T-helper 2 cell (primary cell): ENCODE data around the gene PARP2.
"Not testable (repeated sequence)": the region's sequence is repeated elsewhere in the genome, so short reads cannot be mapped to it uniquely, and the experiment has no call there.

Experiments
- DNase-seq, 5 experiments: peaks; one replicate each; pipeline versions ENCODE4 v3.0.0 to v3.0.0-alpha.2; 2012 to 2022
- total RNA-seq, 2 donors: gene quantifications; one replicate each; lab custom pipeline; 2026; lab: John Stamatoyannopoulos, UW

The PARP2 gene, protein sequence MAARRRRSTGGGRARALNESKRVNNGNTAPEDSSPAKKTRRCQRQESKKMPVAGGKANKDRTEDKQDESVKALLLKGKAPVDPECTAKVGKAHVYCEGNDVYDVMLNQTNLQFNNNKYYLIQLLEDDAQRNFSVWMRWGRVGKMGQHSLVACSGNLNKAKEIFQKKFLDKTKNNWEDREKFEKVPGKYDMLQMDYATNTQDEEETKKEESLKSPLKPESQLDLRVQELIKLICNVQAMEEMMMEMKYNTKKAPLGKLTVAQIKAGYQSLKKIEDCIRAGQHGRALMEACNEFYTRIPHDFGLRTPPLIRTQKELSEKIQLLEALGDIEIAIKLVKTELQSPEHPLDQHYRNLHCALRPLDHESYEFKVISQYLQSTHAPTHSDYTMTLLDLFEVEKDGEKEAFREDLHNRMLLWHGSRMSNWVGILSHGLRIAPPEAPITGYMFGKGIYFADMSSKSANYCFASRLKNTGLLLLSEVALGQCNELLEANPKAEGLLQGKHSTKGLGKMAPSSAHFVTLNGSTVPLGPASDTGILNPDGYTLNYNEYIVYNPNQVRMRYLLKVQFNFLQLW
- total RNA-seq = 12.2 to 15.3 reads per million in 2 donors

DNA sequence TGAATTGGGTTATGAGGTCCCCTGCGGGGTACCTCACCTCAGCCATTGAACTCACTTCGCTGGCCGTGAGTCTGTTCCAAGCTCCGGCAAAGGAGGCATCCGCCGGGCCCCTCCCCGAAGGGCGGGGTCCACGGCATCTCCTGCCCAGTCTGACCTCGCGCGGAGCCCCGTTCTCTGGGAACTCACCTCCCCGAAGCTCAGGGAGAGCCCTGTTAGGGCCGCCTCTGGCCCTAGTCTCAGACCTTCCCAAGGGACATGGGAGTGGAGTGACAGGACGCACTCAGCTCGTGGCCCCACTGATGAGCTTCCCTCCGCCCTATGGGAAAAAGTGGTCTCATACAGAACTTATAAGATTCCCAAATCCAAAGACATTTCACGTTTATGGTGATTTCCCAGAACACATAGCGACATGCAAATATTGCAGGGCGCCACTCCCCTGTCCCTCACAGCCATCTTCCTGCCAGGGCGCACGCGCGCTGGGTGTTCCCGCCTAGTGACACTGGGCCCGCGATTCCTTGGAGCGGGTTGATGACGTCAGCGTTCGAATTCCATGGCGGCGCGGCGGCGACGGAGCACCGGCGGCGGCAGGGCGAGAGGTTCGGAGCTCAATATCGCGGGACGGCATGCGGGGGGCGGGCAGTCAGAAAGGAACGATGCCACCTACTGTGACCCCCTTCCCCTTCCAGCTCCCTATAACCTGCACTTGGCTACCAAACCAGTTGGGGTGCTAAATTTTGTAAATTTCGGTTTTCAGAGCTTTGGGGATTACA, at the start of gene PARP2:
PARP2 (plus strand) TSS at position 544 of the 770 bp plus-strand sequence; CDS start at position 551, 7 bp downstream.
- DNase-seq = peak; percentile 76 to 96 (median 91)

DNA sequence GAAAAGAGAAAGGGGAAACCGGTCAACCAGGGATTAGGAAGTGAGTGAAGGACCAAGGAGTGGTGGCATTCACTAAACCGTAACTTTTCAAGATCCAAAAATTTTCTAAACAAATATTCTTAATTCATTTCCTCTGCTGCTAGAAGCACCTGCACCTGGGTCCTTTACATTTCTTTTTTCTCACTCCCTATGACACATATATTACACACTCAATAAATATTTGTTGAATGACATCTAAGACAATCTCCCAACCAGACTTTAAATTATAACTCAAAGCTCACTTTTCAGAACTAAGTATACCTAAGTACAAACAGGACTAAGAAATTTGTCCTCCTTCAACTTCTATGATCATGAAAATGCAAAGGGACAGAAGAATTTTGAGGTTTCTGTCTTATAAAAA, 48.8 kb upstream of the PARP2 start:
- DNase-seq = no peak

DNA sequence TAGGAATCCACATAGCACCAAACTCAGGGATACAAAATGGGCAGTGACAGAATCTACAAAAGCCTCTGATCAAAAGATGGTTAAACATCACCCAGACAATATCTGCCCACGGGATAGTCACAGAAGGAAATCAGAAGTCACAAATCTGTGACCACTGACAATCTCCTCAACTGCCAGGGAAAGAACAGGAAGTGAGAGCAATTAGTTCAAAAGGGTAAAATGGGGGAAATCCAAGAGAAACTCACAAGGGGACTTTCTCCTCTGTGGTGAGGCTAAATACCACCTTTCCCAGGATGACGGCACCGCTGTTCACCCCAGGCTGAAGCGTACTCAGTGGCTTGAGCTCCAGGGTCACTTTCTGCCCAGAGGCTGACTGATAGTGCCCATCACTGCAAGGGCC, 48.4 kb upstream of the PARP2 start:
- peak in 1 of 5 experiments; percentile 17 for DNase-seq

DNA sequence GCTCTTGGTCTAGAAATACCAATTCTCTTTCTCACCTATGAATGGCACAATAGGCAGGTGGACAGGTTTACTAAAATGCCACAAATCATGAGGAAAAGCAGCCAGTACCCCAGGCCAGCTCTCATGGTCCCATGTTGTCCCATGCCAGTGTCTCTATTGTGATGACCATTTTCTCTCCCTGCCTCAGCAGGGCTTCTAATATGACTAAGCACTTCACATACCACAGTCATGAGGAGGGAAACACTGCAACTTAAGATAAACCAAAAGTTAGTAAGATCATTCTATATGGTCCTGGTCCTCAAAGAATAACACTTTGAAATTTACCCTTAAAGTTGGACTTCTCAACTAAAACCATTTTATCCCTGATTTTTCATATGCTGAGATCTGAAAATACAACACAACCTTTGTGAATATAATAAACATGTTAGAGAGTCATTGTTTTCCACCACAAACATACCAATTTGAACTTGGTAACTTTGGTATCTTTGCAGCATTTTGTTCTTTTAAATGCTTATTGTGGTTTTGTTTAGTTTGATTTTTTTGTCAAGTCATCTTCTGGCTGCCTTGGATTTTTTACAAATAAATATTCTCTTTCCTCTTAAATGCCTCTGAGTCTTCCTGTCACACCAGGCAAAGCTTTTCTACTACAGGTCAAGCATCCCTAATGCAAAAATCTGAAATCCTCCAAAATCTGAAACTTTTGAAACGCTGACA, 41.2 kb upstream of the PARP2 start:
- DNase-seq = peak in 1 of 5 experiments; percentile 18

DNA sequence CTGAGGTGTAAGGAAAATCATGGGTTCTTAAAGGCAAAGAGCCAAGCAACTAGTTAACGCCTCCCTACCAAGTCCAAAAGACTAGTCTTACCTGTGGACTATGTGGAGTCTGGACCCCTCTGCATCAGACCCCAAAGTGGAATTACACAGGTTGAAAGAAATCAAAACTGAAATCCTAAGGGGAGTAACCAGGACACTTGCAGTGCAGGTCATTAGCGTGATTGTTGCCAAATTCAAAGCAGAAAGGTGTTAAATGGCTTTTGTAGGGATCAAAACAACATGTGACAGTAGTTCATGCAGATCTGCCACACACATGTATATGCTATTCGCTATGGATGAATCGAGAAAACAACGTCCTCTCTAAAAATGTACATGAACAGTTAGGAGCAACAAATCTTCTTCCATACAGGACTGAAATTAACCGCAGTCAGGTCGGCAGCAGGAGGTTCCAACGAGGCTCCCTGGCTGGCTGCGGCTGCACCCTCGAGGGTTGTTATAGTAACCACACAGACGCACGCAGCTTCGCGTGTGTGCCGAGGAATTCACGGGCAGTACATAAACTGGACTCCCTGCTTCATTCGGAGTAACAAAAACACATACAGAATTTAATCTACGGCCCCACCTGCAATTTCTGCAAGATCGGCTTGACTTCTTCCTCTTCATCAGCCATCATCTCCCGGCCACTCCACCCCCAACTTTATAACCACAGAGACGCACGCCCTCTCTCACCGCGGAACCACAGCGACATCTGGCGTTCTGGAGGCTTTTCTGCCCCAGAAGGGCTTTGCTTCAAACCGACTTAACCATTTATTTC, 38.0 kb upstream of the PARP2 start, which contains the start of gene TTC5:
TTC5 (minus strand) TSS at position 687 of the 814 bp plus-strand sequence; CDS start at position 673, 14 bp downstream.
- DNase-seq = peak; percentile 78 to 90 (median 82)

DNA sequence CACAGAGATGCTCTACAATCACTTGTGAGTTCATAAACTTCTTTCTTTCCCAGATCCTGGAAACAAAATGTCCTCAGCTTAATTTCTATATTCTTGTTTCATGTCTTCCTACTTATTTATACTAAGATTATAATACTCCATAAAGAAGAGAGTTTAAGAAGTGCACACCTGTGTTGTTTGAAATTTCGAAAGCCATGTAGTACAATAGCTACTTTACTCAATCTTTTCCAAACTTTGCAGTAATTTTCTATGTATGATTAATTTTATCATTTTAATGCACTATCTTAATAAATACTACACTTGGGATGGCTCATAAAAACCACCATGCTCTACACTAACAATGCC, 37.4 kb upstream of the PARP2 start:
- no peak for DNase-seq

DNA sequence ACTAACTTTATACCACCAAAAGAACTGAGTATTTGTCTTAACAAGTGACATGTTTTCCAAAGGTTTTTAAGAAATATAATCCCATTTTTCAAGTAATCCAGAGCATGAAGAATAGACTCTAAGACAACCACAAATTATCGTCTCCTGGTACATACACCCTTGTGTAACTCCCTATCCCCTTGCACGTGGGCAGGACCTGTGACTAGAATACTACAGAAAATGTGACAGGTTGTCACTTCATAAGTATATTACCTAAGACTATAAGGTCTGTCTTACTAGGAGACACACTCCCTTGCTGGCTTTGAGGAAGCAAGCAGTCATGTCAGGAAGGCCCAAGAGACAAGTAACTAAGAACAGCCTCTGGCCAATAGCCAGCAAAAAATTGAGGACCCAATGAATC, 29.4 kb upstream of the PARP2 start:
- no peak for DNase-seq

DNA sequence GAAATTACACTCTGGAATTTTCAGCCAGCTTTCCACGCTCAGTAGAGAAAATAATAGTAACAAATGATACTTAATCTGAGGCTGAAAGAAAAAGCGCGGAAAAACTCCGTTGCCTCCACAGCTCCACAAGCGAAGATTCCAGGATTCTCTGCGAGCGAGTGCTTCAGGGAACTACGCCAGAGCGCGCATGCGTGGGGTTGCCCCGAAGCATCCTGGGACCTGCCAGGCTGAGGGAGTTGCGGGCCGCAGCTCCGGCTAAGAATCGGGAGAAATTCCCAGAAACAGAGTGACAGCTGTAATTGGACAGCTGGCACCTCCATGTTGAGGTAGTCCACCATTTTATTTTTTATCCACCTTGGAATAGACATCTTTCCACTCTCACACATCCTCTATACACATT, 25.7 kb upstream of the PARP2 start:
- no peak for DNase-seq

DNA sequence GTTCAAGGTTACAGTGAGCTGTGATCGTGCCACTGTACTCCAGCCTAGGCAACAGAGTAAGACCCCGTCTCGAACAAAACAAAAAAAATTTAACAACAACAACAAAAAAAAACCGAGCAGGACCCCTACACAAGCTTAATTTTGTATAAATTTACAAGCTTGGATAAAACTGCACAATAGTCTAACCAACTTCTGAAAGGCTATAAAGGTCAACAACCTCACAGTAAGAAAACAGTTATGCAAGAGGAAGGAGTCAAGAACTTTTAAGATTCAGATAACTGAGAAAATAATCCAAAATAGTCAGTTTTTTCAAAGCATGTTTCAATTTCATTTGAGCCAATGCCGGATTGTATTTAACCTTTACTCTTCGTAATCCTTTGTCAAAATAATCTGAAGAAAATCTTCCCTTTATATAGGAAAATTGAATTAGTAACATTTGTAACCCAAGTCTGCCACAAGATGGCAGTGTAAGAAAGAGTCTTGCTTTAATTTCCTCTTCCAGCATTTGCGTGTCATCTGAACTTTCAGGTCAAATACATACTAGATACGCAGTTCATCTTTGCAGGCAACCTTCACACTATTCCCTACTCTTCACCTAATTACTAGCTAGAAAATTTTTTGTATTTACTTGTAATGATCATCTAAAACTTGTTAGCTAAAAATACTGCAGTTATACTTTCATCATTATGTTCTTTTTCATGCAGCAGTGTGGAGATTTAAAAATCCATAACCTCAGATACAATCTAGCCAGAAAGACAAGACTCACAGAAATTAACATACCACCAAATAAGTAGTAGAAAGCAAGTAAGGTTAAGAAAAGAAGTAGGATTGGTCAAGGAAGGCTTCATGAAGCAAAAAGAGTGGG, 16.2 kb upstream of the PARP2 start:
- peak in 2 of 5 experiments; percentile 42 to 70 for DNase-seq

DNA sequence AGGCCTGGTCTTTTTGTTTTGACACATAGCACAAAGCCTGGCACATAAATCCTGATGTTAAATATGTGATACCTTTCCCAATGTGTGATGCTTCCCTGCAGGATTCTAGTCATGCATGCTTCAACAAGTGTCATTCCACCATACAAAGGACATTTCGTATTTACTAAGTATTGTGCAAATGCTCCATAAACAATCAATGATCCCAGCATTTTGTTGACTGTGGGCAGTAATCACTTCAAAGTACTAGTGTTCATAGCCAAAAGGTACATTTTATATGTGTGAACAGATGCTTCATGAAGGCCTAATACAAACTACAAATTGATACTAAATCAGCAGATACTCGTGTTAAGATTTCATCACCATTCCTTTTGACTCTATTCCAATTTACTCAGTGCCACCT, 14.7 kb upstream of the PARP2 start:
- DNase-seq = no peak

DNA sequence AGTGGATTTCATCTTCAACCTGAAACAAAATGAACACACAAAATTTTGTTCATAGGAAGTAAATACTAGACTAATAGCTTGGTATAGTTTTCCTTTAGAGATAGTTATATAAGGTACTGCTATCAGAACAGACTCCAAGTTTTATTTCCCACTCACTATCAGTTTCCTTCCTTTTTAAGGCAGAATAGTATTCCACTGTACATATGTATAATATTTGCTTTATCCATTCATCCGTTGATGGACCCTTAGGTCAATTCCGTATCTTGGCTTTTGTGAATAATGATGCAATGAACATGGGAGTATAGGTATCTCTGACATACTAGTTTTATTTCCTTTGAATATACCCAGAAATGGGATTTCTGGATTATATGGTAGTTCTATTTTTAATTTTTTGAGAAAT, 14.1 kb upstream of the PARP2 start:
- DNase-seq = no peak

DNA sequence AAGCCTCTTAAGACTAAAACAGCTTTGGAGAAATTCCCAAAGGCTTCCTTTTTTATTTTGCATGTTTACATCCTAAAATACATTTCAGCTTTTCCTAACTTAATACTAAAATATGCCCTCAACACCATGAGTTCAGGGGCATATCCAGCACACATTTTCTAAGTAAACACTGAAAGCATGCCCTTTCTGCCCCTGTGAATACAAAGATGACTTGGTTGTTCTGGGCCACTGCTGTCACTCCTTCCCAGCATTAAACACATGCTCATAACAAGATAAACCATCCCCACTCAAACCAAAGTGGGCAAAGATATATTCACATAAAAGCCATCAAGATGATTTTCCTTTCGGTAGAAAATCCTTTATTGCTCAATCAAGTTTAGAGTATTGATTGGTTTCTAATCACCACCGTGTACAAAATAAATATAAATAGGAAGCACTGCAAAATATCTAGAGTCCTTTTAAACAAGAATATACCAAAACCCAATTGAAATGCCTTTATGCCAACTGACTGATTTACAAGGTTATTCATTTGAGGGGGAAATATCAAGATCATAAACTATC, 12.3 kb upstream of the PARP2 start:
- DNase-seq = no peak

DNA sequence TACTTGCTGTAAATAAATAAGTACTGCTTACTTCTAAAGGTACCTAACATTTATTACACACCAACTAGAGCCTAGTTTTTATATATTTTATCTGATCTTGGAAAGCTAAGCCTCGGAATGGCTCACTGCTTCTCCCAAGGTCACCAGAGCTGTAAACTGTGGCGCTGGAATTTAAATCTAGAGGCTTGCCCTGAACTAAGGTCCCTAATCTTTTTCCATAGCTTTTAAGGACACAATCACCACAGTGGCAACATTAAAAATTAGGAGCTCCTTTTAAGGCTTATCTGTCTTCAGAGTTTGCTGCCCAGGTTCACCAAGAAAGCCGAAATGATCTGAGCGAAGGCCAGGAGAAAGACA, 11.0 kb upstream of the PARP2 start:
- no peak for DNase-seq

DNA sequence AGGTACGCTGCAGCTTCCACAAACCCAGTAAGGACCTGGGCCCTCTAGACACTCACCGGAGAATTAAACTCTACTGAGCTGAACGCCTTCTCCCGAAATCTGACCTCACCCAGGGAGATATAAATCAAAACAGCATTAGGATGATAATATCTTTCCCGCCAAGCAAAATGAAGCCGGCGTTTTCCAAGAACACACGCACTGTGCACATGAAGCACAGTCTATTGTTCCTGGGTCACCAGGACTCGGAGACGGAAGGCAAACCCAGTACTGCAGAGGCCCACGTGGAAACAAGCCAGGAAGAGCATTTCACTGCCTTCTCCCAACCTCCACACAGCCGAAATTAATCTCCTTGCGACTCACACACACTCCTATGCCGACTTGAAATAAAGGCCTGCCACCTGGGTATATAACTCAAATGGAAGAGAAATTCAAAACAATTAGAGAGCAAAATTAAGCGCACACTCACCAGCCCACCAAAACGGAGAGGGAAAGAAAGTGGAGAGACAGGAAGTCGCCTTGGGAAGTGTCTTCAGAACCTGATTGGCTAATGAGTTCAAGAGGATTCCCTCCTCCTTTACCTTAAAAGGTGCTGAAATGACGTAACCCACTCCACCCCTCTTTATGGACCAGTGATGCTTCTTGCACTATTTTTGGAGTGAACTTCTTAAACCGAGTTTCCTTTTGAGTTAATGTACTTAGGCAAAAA, 10.5 kb upstream of the PARP2 start, which contains the start of gene CCNB1IP1:
CCNB1IP1 (minus strand) TSS at position 492 of the 706 bp plus-strand sequence. CDS start 16,756 bp downstream, outside the sequence.
- peak in 3 of 5 experiments; percentile 22 to 85 (median 69) for DNase-seq

DNA sequence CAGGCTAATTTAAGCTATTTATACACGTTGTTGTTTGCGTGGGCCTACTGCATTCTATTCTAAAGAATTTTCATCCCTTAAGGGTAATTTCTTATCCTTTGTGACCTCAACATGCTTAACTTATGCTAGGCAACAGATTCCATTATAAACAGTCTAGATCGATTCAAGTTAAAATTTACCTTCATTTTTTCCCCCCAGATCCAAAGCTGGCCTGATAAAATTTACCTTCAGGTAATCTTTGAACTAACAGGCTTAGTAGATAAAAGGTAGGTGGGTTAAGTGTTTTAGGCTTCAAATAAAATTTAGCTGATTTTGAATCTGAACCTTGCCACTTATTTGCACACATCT, 10.0 kb upstream of the PARP2 start:
- no peak for DNase-seq

DNA sequence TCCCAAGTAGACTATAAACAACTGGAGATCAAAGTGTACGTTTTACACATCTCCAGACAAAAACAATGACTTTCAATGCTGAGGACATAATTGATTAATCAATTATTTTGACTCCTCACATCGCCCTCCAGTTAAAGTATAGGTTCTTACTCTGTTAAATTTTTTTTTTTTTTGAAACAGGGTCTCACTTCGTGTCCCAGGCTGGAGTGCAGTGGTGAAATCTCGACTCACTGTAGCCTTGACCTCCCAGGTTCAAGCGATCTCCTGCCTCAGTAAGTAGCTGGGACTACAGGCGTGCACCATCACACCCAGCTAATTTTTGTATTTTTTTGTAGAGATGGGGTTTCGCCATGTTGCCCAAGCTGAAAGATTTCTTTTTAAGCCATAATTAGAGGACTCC, 9.4 kb upstream of the PARP2 start:
- DNase-seq = no peak

DNA sequence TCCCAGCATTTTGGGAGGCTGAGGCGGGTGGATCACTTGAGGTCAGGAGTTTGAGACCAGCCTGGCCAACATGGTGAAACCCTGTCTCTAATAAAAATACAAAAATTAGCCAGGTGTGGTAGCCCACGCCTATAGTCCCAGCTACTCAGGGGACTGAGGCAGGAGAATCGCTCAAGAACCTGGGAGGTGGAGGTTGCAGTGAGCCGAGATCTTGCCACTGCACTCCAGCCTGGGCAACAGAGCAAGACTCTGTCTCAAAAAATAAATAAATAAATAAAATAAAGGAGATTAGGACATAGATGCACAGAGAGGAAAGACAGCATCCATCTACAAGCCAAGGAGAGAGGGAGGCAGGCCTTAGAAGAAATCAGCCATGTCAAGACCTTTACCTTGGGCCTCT, 2.4 kb upstream of the PARP2 start:
- not testable (repeated sequence) for DNase-seq

DNA sequence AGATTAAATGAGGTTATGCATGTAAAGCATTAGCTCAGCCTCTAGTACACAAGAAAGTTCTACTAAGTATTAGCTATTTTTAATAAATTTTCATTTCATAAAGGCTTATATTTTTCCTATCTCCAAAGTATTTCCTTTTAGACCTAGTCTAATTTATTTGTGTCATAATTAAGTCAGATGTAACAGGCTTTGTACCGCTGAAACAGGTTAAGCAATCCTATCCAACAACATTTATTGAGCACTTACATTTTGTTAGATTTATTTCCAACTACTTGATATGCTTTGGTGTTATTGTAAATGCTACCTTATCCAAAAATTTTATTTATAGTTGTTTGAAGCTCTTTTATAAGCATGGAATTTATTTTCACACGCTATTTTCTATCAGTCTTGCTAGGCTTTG, 1.8 kb upstream of the PARP2 start:
- no peak for DNase-seq

DNA sequence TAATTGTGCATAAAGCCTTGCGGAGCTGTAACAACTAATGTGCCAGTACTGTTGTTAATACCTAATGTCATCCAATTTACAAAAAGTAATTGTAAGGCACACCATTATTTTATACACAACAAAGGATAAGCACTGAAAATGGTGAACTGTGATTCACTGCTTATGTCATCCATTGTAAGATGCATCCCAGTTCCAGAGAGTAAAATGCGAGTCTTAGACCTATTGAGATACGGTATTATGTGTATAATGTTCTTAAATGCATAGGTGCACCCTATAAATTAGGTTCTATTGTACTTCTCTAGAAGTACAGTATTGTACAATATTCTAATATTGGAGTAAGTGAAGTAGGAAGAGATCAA, 406 bp downstream of the PARP2 start:
- peak in 1 of 5 experiments; percentile 23 for DNase-seq

DNA sequence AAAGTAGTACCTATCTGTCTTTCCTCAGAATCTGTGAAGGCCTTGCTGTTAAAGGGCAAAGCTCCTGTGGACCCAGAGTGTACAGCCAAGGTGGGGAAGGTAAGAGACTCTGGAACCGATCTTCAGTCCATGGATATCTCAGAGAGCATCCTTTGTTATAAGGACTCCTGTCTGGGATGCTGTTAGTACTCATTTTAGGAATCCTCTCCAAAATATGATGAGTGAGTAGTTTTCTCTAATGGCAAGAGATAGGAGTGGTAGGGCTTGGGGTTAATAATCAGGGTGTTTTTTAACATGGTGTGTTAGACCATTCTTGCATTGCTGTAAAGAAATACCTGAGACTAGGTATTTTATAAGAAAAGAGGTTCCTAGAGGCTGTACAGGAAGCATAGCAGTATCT, 1.9 kb downstream of the PARP2 start:
- DNase-seq = no peak
